GM19463 (cell line): Measurements from ENCODE around the gene MPP3.
"Not testable (repeated sequence)": the region's sequence is repeated elsewhere in the genome, so short reads cannot be mapped to it uniquely, and the experiment has no call there.

Source experiments
- ATAC-seq: cut with Tn5 transposase; IDR thresholded peaks from one replicate; pipeline ENCODE4 v1.9.1; 2021; ENCODE audit warnings: mild to moderate bottlenecking, moderate library complexity; ENCODE audit not compliant: unreplicated experiment

Gene MPP3

GRCh38 chr17:43861960-43862359 lies 29.0 kb upstream of the MPP3 start:
- no peak for ATAC-seq

- ATAC-seq, result no peak
These were observed 28.1 kb upstream of the MPP3 start for GRCh38 chr17:43860927-43861622.

GRCh38 chr17:43860077-43860725 lies 27.3 kb upstream of the MPP3 start:
- ATAC-seq, result no peak

- ATAC-seq, result no peak
These were observed 25.1 kb upstream of the MPP3 start for GRCh38 chr17:43857957-43858600.

- no peak for ATAC-seq
These were observed 24.2 kb upstream of the MPP3 start for GRCh38 chr17:43857141-43857540.

- ATAC-seq, result no peak
These were observed 23.2 kb upstream of the MPP3 start for GRCh38 chr17:43856141-43856540.

- no peak for ATAC-seq
These were observed 22.1 kb upstream of the MPP3 start for GRCh38 chr17:43855061-43855460.

GRCh38 chr17:43854498-43854897 lies 21.6 kb upstream of the MPP3 start:
- no peak for ATAC-seq

GRCh38 chr17:43853546-43853945 lies 20.6 kb upstream of the MPP3 start:
- ATAC-seq, result no peak

- ATAC-seq, result no peak
These were observed 19.6 kb upstream of the MPP3 start for GRCh38 chr17:43852571-43852970.

- no peak for ATAC-seq
These were observed 16.2 kb upstream of the MPP3 start for GRCh38 chr17:43849116-43849515.

- no peak for ATAC-seq
These were observed 15.7 kb upstream of the MPP3 start for GRCh38 chr17:43848601-43849000.

GRCh38 chr17:43846963-43847371 lies 14.0 kb upstream of the MPP3 start, which contains the start of gene CD300LG:
CD300LG (plus strand) TSS chr17:43847176; CDS start chr17:43847217, 41 bp downstream.
- no peak for ATAC-seq

GRCh38 chr17:43846221-43846712 lies 13.3 kb upstream of the MPP3 start:
- ATAC-seq, result no peak

- no peak for ATAC-seq
These were observed 12.8 kb upstream of the MPP3 start for GRCh38 chr17:43845766-43846165.

GRCh38 chr17:43844241-43844640 lies 11.3 kb upstream of the MPP3 start:
- no peak for ATAC-seq

GRCh38 chr17:43842975-43843325 lies 10.0 kb upstream of the MPP3 start:
- ATAC-seq, result no peak

- ATAC-seq, result not testable (repeated sequence)
These were observed 9.4 kb upstream of the MPP3 start for GRCh38 chr17:43842091-43842974.

GRCh38 chr17:43841282-43841681 lies 8.3 kb upstream of the MPP3 start:
- ATAC-seq, result no peak

GRCh38 chr17:43840814-43841213 lies 7.9 kb upstream of the MPP3 start:
- no peak for ATAC-seq

- ATAC-seq, result no peak
These were observed 6.7 kb upstream of the MPP3 start for GRCh38 chr17:43839670-43840108.
